GM20000 (cell line): ENCODE results near the gene OR2A5.

Experiments
- DNase-seq: peaks from one replicate; pipeline ENCODE4 v3.0.0; 2012; ENCODE audit warnings: low spot score
- TF ChIP-seq, protein P1 (sequence below): IDR thresholded peaks from 2 replicates; pipeline ENCODE4 v1.5.1; 2012; ENCODE audit warnings: mild to moderate bottlenecking, control low read depth; ENCODE audit errors: extremely low read depth, missing control alignments

Gene OR2A5

DNA sequence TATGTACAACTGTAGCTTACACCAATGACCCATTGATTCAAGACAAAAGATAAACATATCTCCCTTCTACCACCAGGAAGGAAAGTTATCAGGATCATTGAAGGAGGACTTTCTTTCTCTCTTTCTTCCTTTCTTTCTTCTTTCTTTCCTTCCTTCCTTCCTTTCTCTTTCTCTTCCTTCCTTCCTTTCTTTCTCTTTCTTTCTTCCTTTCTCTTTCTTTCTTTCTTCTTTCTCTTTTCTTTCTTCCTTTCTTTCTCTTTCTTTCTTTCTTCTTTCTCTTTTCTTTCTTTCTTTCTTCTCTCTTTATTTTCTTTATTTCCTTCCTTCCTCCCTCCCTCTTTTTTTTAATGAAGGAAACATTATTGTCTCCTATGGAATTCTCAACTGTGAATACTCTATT lies 50.0 kb downstream of the OR2A5 start:
- TF ChIP-seq, protein P1, sequence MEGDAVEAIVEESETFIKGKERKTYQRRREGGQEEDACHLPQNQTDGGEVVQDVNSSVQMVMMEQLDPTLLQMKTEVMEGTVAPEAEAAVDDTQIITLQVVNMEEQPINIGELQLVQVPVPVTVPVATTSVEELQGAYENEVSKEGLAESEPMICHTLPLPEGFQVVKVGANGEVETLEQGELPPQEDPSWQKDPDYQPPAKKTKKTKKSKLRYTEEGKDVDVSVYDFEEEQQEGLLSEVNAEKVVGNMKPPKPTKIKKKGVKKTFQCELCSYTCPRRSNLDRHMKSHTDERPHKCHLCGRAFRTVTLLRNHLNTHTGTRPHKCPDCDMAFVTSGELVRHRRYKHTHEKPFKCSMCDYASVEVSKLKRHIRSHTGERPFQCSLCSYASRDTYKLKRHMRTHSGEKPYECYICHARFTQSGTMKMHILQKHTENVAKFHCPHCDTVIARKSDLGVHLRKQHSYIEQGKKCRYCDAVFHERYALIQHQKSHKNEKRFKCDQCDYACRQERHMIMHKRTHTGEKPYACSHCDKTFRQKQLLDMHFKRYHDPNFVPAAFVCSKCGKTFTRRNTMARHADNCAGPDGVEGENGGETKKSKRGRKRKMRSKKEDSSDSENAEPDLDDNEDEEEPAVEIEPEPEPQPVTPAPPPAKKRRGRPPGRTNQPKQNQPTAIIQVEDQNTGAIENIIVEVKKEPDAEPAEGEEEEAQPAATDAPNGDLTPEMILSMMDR = no peak

DNA sequence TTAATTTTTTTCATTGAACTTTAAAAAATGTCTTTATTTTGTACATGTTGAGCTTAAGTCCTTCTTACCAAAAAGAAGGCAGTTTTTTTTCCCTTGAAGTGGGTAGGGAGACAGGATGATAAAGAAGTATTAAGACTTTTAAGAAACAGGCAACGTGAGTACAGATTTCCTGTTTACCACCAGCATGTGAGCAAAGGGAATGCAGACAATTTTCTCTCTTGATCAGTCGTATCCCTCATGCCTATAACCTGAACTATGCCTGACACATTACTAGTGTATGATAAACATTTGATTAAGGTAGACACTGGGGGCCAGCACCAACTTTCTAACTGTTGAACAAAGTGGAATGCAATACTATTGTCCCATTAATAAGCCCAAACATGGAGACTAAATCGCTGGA lies 51.9 kb downstream of the OR2A5 start:
- DNase-seq = no peak
- TF ChIP-seq, protein P1 = no peak

More for the DNA sequence above, 50.0 kb downstream of the OR2A5 start:
- no peak for DNase-seq

DNA sequence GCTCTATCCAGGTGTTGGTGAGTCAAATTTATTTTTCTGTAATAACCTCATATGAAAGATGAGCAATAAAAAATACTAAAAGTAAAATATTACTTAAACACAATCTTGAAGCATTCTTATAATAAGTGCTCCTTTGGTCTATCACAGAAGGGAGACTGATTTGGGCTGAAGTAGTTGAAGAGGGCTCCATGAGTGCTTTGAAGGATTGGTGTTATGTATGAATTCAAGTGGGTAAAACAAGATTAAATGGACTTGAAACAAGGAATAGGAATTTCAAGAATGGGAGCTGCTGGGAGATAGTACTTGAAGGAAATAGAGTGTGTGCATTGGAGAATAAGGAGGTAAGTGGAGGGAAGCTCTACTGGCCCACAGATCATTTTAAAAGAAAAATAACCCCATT lies 53.3 kb downstream of the OR2A5 start:
- TF ChIP-seq, protein P1 = no peak
- DNase-seq = no peak

DNA sequence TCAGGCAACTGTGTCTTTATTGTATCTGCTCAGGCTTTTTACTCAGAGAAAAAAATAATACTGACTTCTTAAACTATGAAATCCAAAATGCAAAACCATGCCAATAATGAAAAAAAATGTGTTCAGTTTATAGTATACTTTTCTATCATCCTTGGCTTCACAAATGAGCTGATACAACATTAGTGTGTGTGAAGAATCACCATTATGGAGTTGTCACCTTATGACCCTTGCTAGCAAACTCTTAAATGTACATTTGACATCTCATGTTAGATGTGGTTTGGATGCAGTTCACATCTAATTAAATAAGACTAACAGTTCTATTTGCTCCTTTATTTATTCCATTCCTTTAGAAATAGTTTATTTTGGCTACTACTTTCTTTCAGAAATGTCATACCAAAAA lies 56.5 kb downstream of the OR2A5 start:
- no peak for DNase-seq
- TF ChIP-seq, protein P1 = no peak
